Ishikawa (cell line): ENCODE results near the gene TM9SF3.

Source experiments
- CEBPB ChIP-seq: IDR thresholded peaks from 2 replicates; pipeline ENCODE4 v1.6.1; 2012
- CREB1 ChIP-seq: IDR thresholded peaks from 2 replicates; pipeline ENCODE4 v1.6.1; 2012; ENCODE audit warnings: low read depth
- EGR1 ChIP-seq: IDR thresholded peaks from 2 replicates; pipeline ENCODE4 v1.6.1; 2012
- EP300 ChIP-seq: IDR thresholded peaks from 2 replicates; pipeline ENCODE4 v1.6.1; 2012; ENCODE audit warnings: borderline replicate concordance
- FOXM1 ChIP-seq: IDR thresholded peaks from 2 replicates; pipeline ENCODE4 v1.6.1; 2012; ENCODE audit warnings: low read depth, borderline replicate concordance
- MAX ChIP-seq: IDR thresholded peaks from 2 replicates; pipeline ENCODE4 v1.6.1; 2012
- NFIC ChIP-seq: IDR thresholded peaks from 2 replicates; pipeline ENCODE4 v1.6.1; 2012
- RAD21 ChIP-seq: IDR thresholded peaks from 2 replicates; pipeline ENCODE4 v1.6.1; 2012; ENCODE audit warnings: low read depth
- REST ChIP-seq: IDR thresholded peaks from 2 replicates; pipeline ENCODE4 v1.6.1; 2012; ENCODE audit warnings: low read depth, mild to moderate bottlenecking
- TAF1 ChIP-seq: IDR thresholded peaks from 2 replicates; pipeline ENCODE4 v1.6.1; 2012; ENCODE audit warnings: low read depth, mild to moderate bottlenecking
- TCF12 ChIP-seq: IDR thresholded peaks from 2 replicates; pipeline ENCODE4 v1.6.1; 2012; ENCODE audit warnings: low read depth
- TEAD4 ChIP-seq: IDR thresholded peaks from 2 replicates; pipeline ENCODE4 v1.6.1; 2012
- USF1 ChIP-seq: IDR thresholded peaks from 2 replicates; pipeline ENCODE4 v1.6.1; 2012
- YY1 ChIP-seq: IDR thresholded peaks from 2 replicates; pipeline ENCODE4 v1.6.1; 2012; ENCODE audit warnings: low read depth
- ZBTB7A ChIP-seq: IDR thresholded peaks from 2 replicates; pipeline ENCODE4 v1.6.1; 2012; ENCODE audit warnings: low read depth

Gene TM9SF3

GRCh38 chr10:96626795-96627194 is 40.0 kb upstream of the TM9SF3 start:
- no peak for TF ChIP-seq EGR1

- no peak for TF ChIP-seq TAF1
- TF ChIP-seq USF1, result no peak
- TF ChIP-seq REST, result no peak
- TF ChIP-seq MAX, result no peak
- TF ChIP-seq TEAD4, result no peak
- no peak for TF ChIP-seq YY1
- no peak for TF ChIP-seq RAD21
- no peak for TF ChIP-seq FOXM1
- no peak for TF ChIP-seq CEBPB
- no peak for TF ChIP-seq TCF12
- no peak for TF ChIP-seq EGR1
These were observed 38.4 kb upstream of the TM9SF3 start for GRCh38 chr10:96625173-96625572.

- TF ChIP-seq TEAD4 (no peak), EP300 (no peak), TAF1 (no peak), YY1 (no peak), USF1 (no peak), CEBPB (no peak), NFIC (no peak), CREB1 (no peak), FOXM1 (no peak), ZBTB7A (no peak), MAX (no peak), REST (no peak), RAD21 (no peak), EGR1 (no peak), TCF12 (no peak)
These were observed 35.4 kb upstream of the TM9SF3 start for GRCh38 chr10:96622013-96622787.

- no peak for TF ChIP-seq RAD21
- TF ChIP-seq TAF1, result no peak
- TF ChIP-seq NFIC, result no peak
- TF ChIP-seq EGR1, result no peak
These were observed 33.3 kb upstream of the TM9SF3 start for GRCh38 chr10:96619796-96620773.

GRCh38 chr10:96619120-96619519 is 32.3 kb upstream of the TM9SF3 start:
- TF ChIP-seq EP300 (no peak), TAF1 (no peak), YY1 (no peak), RAD21 (no peak), TEAD4 (no peak), MAX (no peak), NFIC (no peak), USF1 (no peak), REST (no peak), CREB1 (no peak), CEBPB (no peak), FOXM1 (no peak), TCF12 (no peak), EGR1 (no peak), ZBTB7A (no peak)
